ENCODE data around the gene WIZ. TPM values are rescaled to one million over a fixed set of nuclear protein-coding genes. Genes with fewer than 3 reads are reported as not detected.

WIZ gene
- total RNA-seq, 2 donors from 2014 or later, result 38.0 to 38.6 TPM

DNA sequence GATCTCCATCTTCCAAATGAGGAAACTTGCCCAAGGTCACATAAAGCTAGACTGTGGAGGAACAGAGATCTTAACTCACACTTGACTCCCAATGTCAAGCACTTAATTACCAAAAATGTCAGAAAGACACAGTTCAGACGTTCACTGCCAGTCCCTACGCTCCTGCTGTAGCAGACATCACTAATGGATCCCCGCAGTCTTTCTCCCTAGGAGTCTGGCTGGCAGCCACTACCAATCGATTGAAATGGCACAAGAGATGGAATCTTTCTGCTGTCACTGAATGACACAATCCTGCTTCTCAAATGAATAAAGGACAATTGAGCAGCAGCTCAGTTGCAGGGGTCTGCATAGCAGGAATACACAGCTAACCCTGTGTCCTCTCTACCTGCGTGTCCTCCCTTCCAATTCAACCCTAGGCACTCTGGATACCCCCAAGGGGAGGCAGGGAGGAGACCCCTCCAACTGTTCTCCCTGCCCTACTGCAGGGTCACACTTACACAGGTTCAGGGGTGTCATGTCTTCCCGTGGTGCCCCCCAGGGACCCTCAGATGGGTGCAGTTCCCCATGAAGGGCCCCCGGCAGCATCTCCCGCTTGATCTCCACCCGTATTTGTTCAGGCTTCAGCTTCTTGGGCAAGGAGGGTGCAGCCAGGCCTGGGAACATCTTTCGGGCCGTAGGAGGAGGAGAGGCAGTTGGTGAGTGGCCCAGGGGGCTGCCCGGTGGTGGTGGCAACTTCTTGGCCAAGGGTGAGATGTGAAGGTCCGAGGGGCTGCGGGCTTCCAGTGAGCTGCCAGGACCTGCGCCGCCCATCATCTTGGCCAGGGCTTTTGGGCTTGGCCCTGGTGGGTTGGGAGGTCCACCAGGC lies 23.0 kb downstream of the WIZ start:
- Mint-ChIP-seq H3K27ac (no peak overlapping the region), H3K4me1 (peaks cover 9% of the 10 kb centered on the region), H3K36me3 (ENCODE audit: low read depth) (peaks cover 44% of the 10 kb centered on the region), H3K4me3 (no peak overlapping the region), H3K27me3 (ENCODE audit: insufficient read depth) (no peaks in the 10 kb centered on the region), H3K9me3 (peaks cover 8% of the 10 kb centered on the region)
- peaks cover 37% of the 10 kb centered on the region for H3K36me3 ChIP-seq (ENCODE audit: control insufficient read depth, insufficient read depth, low read length)
- no peak for DNase-seq
- peaks cover 13% of the 10 kb centered on the region for H3K4me1 ChIP-seq (ENCODE audit: control insufficient read depth, insufficient read depth, low read length)
- H3K9ac ChIP-seq (ENCODE audit: extremely low read depth, low read length, poor library complexity, severe bottlenecking), result no peak overlapping the region
- H3K4me3 ChIP-seq (ENCODE audit: low read length), result no peak overlapping the region
- 90 to 94% methylated on average over 7 to 16 of the region's 16 CpGs for WGBS, 2 experiments (ENCODE audit: insufficient coverage in 1 of 2, insufficient read length in 1 of 2)
- no peak overlapping the region for H3K27ac ChIP-seq (ENCODE audit: low read depth, low read length)
- H3K27me3 ChIP-seq (ENCODE audit: control insufficient read depth, insufficient read depth, low read length, poor library complexity, severe bottlenecking), result no peaks in the 10 kb centered on the region
- H3K9me3 ChIP-seq (ENCODE audit: control insufficient read depth, low read length), result peaks cover 11% of the 10 kb centered on the region
- TF ChIP-seq, protein P1, sequence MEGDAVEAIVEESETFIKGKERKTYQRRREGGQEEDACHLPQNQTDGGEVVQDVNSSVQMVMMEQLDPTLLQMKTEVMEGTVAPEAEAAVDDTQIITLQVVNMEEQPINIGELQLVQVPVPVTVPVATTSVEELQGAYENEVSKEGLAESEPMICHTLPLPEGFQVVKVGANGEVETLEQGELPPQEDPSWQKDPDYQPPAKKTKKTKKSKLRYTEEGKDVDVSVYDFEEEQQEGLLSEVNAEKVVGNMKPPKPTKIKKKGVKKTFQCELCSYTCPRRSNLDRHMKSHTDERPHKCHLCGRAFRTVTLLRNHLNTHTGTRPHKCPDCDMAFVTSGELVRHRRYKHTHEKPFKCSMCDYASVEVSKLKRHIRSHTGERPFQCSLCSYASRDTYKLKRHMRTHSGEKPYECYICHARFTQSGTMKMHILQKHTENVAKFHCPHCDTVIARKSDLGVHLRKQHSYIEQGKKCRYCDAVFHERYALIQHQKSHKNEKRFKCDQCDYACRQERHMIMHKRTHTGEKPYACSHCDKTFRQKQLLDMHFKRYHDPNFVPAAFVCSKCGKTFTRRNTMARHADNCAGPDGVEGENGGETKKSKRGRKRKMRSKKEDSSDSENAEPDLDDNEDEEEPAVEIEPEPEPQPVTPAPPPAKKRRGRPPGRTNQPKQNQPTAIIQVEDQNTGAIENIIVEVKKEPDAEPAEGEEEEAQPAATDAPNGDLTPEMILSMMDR (conservative IDR thresholded peaks at IDR 0.05), result no peak

DNA sequence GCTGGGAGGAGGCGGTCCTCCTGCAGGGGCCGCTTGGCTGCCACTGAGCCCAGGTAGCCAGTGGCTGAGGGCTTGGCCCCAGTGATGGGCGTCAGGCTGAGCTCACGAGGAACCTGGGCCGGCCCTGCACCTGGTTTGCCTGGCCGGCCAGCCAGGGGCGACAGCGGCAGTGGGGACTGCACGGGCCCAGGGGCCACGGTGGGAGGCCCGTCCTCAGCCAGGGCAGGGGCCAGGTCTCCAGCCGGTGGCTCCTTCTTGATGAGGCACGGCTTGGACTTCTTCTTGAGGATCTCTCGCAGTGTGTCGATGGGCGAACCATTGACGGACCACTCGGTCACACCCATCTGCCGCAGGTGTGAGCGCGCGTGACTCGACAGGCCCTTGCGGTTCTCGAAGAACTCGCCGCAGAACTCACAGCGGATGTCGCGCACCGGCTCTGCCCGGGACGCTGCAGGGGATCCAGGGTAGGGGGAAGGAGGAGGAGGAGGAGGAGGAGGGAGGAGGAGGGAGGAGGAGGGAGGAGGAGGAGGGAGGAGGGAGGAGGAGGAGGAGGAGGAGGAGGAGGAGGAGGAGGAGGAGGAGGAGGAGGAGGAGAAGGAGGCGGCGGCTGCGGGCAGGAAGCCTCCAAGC lies 24.3 kb downstream of the WIZ start:
- WGBS, 2 experiments (ENCODE audit: insufficient coverage in 1 of 2, insufficient read length in 1 of 2), result 95 to 97% methylated on average over 16 to 25 of the region's 36 CpGs
- no peaks in the 10 kb centered on the region for H3K27me3 ChIP-seq (ENCODE audit: control insufficient read depth, insufficient read depth, low read length, poor library complexity, severe bottlenecking)
- DNase-seq, result no peak
- H3K27me3 Mint-ChIP-seq (ENCODE audit: insufficient read depth), result no peaks in the 10 kb centered on the region
- H3K4me3 ChIP-seq (ENCODE audit: low read length), result no peak overlapping the region
- TF ChIP-seq, protein P1 (conservative IDR thresholded peaks at IDR 0.05), result no peak
- H3K9ac ChIP-seq (ENCODE audit: extremely low read depth, low read length, poor library complexity, severe bottlenecking), result no peak overlapping the region
- peaks cover 8% of the 10 kb centered on the region for H3K9me3 Mint-ChIP-seq
- peaks cover 44% of the 10 kb centered on the region for H3K36me3 Mint-ChIP-seq (ENCODE audit: low read depth)
- peaks cover under 1% of the 10 kb centered on the region for H3K4me1 Mint-ChIP-seq
- H3K4me1 ChIP-seq (ENCODE audit: control insufficient read depth, insufficient read depth, low read length), result peaks cover under 1% of the 10 kb centered on the region
- peaks cover 11% of the 10 kb centered on the region for H3K9me3 ChIP-seq (ENCODE audit: control insufficient read depth, low read length)
- peaks cover 37% of the 10 kb centered on the region for H3K36me3 ChIP-seq (ENCODE audit: control insufficient read depth, insufficient read depth, low read length)
- H3K4me3 Mint-ChIP-seq, result no peak overlapping the region
- H3K27ac ChIP-seq (ENCODE audit: low read depth, low read length), result no peak overlapping the region
- no peak overlapping the region for H3K27ac Mint-ChIP-seq

DNA sequence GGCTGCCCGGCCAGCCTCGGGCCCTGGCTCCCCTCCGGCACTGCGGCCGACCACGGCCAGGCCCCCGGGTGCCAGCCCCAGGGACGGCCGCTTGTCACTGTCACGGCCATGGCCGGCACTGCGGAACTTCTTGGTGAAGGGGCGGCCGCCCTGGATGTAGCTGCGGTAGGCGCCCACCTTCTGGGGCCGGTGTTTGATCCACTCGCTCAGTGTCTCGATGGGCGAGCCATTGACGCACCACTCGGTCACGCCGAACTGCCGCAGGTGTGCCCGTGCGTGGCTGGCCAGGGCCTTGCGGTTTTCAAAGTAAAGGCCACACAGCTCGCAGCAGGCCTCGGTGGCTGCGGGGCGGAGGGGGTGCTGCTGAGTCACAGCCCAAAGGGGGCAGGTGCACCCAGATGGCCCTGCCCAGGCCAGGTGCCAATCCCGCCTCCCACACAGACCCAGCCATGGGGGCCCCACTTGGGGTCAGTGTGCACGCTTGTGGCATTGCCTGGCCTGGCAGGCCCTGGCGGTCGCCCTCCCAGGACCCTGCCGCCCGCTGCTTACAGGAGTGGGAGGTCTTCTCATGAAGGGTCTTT lies 25.0 kb downstream of the WIZ start:
- peaks cover 44% of the 10 kb centered on the region for H3K36me3 Mint-ChIP-seq (ENCODE audit: low read depth)
- H3K4me3 ChIP-seq (ENCODE audit: low read length), result no peak overlapping the region
- no peak overlapping the region for H3K4me3 Mint-ChIP-seq
- no peaks in the 10 kb centered on the region for H3K4me1 Mint-ChIP-seq
- TF ChIP-seq, protein P1 (conservative IDR thresholded peaks at IDR 0.05), result no peak
- no peak overlapping the region for H3K27ac Mint-ChIP-seq
- peaks cover 11% of the 10 kb centered on the region for H3K9me3 ChIP-seq (ENCODE audit: control insufficient read depth, low read length)
- no peak overlapping the region for H3K9ac ChIP-seq (ENCODE audit: extremely low read depth, low read length, poor library complexity, severe bottlenecking)
- no peaks in the 10 kb centered on the region for H3K27me3 ChIP-seq (ENCODE audit: control insufficient read depth, insufficient read depth, low read length, poor library complexity, severe bottlenecking)
- H3K27me3 Mint-ChIP-seq (ENCODE audit: insufficient read depth), result no peaks in the 10 kb centered on the region
- no peak overlapping the region for H3K27ac ChIP-seq (ENCODE audit: low read depth, low read length)
- 95 to 97% methylated on average over 26 to 38 of the region's 38 CpGs for WGBS, 2 experiments (ENCODE audit: insufficient coverage in 1 of 2, insufficient read length in 1 of 2)
- H3K4me1 ChIP-seq (ENCODE audit: control insufficient read depth, insufficient read depth, low read length), result no peaks in the 10 kb centered on the region
- DNase-seq, result no peak
- H3K9me3 Mint-ChIP-seq, result peaks cover 8% of the 10 kb centered on the region
- peaks cover 37% of the 10 kb centered on the region for H3K36me3 ChIP-seq (ENCODE audit: control insufficient read depth, insufficient read depth, low read length)

Measured in endodermal cell (in vitro differentiated cells).